Panc1 (cell line): ENCODE data around the gene GLI3.

Experiments
- POLR2AphosphoS5 ChIP-seq: IDR thresholded peaks from 2 replicates; pipeline ENCODE4 v1.6.1; 2012; ENCODE audit warnings: mild to moderate bottlenecking, low read depth, low read length, moderate library complexity
- TF ChIP-seq, protein P1 (sequence below): fragments of 450-650 bp; IDR thresholded peaks from 2 replicates; pipeline ENCODE4 v1.5.1; 2017; ENCODE audit warnings: mild to moderate bottlenecking

DNA sequence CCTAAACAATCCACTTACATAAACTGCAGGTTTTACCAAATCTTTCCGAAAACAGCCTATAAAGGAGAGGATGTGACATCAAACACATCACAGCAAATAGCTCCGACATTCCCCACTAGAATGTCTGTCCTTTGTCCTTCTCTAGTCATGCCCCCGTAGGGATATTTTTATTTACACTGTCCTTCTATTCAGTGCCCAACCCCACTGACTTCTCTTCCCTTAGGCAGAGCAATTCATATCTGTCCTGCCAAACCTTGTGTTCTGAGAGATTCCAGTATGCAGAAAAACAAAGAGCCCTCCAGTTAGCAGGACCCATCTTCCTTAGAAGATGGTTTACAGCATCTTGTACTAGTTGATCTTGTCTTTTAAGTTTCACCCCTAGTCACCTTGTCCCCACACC is 5.4 kb upstream of the GLI3 start:
- TF ChIP-seq, protein P1, sequence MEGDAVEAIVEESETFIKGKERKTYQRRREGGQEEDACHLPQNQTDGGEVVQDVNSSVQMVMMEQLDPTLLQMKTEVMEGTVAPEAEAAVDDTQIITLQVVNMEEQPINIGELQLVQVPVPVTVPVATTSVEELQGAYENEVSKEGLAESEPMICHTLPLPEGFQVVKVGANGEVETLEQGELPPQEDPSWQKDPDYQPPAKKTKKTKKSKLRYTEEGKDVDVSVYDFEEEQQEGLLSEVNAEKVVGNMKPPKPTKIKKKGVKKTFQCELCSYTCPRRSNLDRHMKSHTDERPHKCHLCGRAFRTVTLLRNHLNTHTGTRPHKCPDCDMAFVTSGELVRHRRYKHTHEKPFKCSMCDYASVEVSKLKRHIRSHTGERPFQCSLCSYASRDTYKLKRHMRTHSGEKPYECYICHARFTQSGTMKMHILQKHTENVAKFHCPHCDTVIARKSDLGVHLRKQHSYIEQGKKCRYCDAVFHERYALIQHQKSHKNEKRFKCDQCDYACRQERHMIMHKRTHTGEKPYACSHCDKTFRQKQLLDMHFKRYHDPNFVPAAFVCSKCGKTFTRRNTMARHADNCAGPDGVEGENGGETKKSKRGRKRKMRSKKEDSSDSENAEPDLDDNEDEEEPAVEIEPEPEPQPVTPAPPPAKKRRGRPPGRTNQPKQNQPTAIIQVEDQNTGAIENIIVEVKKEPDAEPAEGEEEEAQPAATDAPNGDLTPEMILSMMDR, result no peak
- TF ChIP-seq POLR2AphosphoS5, result no peak
